ENCODE data around the gene RTRAF.

The RTRAF gene

DNA sequence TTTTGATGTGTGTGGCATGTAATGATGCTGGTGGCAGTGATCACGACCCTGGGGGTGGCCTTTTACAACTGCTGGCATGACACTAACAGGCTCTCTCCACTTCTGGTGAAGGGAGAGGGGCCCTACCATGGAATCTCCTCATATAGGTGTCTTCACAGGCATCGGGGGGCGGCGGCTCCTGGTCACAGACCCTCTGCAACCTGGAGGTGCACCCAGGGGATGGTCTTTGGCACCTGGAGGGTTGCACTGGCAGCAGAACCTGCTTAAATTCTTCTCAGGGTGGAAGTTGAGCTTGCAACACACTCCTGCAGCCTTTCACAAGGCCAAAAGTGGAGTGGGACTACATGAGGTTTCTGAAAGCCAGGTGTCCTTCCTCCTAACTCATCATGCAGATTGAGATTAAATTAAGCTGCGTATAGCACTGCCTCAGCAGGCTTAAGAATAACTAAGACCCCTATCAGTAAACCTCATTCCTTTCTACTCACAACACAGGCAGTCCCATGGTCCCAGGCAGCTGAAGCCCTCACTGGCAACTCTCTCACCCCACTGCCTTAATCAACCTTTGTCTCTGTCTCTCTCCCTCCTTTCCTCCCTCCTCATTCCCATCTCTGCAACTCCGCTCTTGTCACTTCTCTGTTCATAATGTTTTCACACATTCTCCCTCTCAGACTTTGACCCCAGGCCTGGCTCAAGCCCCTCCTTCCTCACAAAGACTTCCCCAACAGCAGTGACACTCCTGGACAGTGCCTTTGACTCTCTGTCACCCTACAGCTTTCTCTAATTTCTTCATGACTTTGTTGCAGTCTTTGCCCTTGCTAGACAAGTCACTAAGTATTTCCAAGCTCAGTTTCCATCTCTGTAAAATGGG lies 60.6 kb downstream of the RTRAF start:
- no peak for DNase-seq (ENCODE audit: low read depth)

GRCh38 chr14:52051251-52051650 lies 61.9 kb downstream of the RTRAF start:
- DNase-seq (ENCODE audit: low read depth), result no peak

GRCh38 chr14:52051871-52052270 lies 62.5 kb downstream of the RTRAF start:
- DNase-seq (ENCODE audit: low read depth), result no peak

GRCh38 chr14:52052288-52052943 lies 63.1 kb downstream of the RTRAF start:
- DNase-seq (ENCODE audit: low read depth), result no peak

DNA sequence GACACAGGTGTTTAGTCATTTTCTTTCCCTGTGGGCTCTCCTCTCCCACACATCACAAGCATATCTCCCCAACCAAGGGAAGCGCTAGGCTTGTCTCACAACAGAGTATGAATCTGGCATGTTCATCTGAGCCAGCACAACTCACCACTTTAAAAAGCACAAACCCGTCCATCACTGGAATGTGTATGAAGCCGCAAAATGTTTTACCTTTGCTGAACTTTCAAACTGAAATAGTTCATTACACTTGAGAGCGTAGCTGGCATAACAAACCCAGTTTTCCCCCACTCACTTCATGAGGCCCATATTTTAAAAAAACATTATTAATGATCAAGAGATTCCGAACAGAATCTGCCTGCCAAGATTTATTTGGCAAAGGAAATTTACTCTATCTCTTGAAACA lies 63.7 kb downstream of the RTRAF start:
- no peak for DNase-seq (ENCODE audit: low read depth)

DNA sequence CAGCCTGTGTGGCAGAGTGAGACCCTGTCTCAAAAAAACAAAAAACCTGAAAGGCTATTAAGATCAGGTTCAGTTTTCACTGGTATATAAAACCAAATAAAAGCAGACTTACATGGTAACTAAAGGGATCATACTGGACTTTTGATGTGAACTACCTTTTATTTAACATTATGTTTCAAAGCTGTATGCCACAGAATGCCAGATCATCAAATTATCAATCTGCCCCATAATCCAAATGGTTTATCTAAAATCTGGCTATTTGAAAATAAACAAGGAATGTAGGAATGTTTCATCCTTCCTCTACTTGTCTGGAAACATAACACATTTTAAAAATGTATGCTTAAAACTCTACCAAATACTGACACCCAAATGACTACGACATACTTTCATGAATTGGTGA lies 65.3 kb downstream of the RTRAF start:
- no peak for DNase-seq (ENCODE audit: low read depth)

DNA sequence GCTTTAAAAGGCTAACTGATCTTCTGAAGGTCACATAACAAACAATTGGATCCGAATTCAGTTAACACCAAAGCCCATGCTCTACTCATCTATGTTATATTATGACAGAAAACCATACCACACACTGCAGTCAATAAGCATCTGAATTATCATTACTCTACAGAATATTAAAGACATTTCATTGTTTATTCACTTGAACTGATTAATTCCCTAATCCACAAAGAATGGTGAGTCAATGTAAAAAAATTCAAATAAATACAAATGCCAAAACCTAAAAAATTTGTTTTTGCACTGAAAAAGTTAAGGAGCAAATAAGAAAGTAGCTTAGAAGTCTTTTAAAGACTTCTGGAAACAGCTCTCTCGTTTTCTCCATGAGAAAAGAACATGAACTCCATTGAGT lies 65.8 kb downstream of the RTRAF start:
- no peak for DNase-seq (ENCODE audit: low read depth)

DNA sequence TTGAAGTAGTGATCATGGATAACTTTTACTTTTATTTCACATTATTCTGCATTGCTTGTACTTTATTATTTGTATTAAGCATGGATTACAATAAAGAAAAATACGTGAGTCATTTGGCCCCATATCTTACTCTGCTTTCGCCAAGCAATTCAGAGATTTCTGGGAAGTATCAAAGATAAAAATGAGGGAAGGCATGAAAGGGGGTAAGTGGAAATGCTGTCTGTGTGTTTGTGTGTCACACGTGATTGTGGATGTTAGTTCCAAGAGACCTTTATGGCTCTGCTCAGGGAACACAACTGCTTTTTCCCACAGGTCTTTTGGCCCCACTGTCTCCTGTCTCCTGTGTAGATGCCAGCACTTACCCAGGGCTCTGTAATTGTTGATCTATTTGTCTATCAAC lies 69.0 kb downstream of the RTRAF start:
- DNase-seq (ENCODE audit: low read depth), result no peak

- no peak for DNase-seq (ENCODE audit: low read depth)
Observed at GRCh38 chr14:52059649-52060048, 70.3 kb downstream of the RTRAF start.

DNA sequence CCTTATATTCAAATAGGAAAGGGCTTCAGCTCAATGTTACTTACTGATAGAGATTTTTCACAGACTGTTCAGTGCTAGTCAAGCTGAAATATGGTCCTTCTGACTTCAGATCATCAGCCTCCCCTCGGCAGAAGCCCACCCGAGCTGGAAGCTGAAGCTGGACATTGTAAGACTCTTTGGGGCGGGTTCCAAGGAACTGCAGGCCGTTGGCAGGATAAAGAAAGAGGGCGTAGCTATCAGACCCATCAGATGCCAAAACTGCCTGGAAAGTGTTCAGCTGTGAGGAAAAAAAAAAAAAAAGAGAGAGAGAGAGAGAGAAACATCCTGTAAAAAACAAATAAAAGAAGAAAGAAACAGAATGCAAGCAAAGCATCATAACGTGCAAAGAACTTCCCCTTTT lies 70.7 kb downstream of the RTRAF start:
- DNase-seq (ENCODE audit: low read depth), result no peak

Measured in activated T-cell treated with anti-CD3 and anti-CD28 coated beads for 48 hours (primary cell).